ENCODE measurements around the gene ZNF740.

DNA sequence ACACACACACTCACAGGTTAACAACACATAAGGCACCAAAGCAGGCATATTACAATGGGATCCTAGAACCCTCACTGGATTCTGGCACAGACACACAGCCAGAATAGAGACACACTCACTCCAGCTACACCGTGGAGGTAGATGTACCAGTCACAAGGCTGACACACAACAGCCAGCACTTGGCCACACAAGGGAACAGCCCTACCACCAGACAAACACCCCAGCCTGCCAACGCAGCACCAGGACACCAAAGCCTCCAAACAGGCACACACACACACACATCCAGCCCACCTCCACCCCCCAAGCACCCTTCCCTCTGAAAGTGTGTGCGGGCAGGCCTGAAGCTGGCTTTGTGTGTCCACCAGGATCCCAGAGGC is 37.4 kb downstream of the ZNF740 start:
- TF ChIP-seq ZNF404 (tag by site-specific recombination; IDR thresholded peaks at IDR 0.05) (no peak), BCL11B (tag by site-specific recombination; IDR thresholded peaks at IDR 0.05; ENCODE audit: low read depth) (no peak), ZNF664 (tag by site-specific recombination; IDR thresholded peaks at IDR 0.05) (no peak), GFI1B (tag by site-specific recombination; IDR thresholded peaks at IDR 0.05) (no peak), KLF9 (tag by site-specific recombination; IDR thresholded peaks at IDR 0.05; ENCODE audit: low read depth) (no peak), ZNF571 (tag by site-specific recombination; IDR thresholded peaks at IDR 0.05) (no peak), RBAK (tag by site-specific recombination; IDR thresholded peaks at IDR 0.05) (no peak), ZNF324 (tag by site-specific recombination; IDR thresholded peaks at IDR 0.05) (no peak), ZNF175 (tag by site-specific recombination; IDR thresholded peaks at IDR 0.05) (no peak), ZNF626 (tag by site-specific recombination; IDR thresholded peaks at IDR 0.05) (no peak), ZNF394 (tag by site-specific recombination; IDR thresholded peaks at IDR 0.05; ENCODE audit: borderline replicate concordance) (no peak)
- TF ChIP-seq, protein P1, sequence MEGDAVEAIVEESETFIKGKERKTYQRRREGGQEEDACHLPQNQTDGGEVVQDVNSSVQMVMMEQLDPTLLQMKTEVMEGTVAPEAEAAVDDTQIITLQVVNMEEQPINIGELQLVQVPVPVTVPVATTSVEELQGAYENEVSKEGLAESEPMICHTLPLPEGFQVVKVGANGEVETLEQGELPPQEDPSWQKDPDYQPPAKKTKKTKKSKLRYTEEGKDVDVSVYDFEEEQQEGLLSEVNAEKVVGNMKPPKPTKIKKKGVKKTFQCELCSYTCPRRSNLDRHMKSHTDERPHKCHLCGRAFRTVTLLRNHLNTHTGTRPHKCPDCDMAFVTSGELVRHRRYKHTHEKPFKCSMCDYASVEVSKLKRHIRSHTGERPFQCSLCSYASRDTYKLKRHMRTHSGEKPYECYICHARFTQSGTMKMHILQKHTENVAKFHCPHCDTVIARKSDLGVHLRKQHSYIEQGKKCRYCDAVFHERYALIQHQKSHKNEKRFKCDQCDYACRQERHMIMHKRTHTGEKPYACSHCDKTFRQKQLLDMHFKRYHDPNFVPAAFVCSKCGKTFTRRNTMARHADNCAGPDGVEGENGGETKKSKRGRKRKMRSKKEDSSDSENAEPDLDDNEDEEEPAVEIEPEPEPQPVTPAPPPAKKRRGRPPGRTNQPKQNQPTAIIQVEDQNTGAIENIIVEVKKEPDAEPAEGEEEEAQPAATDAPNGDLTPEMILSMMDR (tag by site-specific recombination; IDR thresholded peaks at IDR 0.05), result no peak
- TF ChIP-seq, protein P2, sequence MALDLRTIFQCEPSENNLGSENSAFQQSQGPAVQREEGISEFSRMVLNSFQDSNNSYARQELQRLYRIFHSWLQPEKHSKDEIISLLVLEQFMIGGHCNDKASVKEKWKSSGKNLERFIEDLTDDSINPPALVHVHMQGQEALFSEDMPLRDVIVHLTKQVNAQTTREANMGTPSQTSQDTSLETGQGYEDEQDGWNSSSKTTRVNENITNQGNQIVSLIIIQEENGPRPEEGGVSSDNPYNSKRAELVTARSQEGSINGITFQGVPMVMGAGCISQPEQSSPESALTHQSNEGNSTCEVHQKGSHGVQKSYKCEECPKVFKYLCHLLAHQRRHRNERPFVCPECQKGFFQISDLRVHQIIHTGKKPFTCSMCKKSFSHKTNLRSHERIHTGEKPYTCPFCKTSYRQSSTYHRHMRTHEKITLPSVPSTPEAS (tag by site-specific recombination; IDR thresholded peaks at IDR 0.05), result peak; percentile 87
- TF ChIP-seq, protein P3, sequence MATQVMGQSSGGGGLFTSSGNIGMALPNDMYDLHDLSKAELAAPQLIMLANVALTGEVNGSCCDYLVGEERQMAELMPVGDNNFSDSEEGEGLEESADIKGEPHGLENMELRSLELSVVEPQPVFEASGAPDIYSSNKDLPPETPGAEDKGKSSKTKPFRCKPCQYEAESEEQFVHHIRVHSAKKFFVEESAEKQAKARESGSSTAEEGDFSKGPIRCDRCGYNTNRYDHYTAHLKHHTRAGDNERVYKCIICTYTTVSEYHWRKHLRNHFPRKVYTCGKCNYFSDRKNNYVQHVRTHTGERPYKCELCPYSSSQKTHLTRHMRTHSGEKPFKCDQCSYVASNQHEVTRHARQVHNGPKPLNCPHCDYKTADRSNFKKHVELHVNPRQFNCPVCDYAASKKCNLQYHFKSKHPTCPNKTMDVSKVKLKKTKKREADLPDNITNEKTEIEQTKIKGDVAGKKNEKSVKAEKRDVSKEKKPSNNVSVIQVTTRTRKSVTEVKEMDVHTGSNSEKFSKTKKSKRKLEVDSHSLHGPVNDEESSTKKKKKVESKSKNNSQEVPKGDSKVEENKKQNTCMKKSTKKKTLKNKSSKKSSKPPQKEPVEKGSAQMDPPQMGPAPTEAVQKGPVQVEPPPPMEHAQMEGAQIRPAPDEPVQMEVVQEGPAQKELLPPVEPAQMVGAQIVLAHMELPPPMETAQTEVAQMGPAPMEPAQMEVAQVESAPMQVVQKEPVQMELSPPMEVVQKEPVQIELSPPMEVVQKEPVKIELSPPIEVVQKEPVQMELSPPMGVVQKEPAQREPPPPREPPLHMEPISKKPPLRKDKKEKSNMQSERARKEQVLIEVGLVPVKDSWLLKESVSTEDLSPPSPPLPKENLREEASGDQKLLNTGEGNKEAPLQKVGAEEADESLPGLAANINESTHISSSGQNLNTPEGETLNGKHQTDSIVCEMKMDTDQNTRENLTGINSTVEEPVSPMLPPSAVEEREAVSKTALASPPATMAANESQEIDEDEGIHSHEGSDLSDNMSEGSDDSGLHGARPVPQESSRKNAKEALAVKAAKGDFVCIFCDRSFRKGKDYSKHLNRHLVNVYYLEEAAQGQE (tag by site-specific recombination; IDR thresholded peaks at IDR 0.05), result no peak
